ENCODE measurements around the gene C10orf67. TPM values are rescaled to one million over a fixed set of nuclear protein-coding genes. Genes with fewer than 3 reads are reported as not detected.

C10orf67 gene
- total and polyA plus RNA-seq, 2 of the 8 experiments (the other 6 are each of a cell fraction or from before 2014, with no cell fraction given) = 0.05 to 0.11 TPM

GRCh38 chr10:23202779-23203178 is 141.8 kb downstream of the C10orf67 start:
- Histone ChIP-seq H3K23me2 (ENCODE audit: low read depth, low read length) (peaks cover 5% of the 10 kb centered on the region; the same call in 1 of the 2 replicates), H2BK20ac (ENCODE audit: low read length) (no peak overlapping the region), H4K20me1 (replicated peaks in 1 of 2; ENCODE audit: control insufficient read depth in 1 of 2, insufficient read depth in 2 of 2, low read length in 2 of 2) (peaks cover 7 to 17% of the 10 kb centered on the region in 2 experiments), H3K9ac (replicated peaks in 1 of 4; ENCODE audit: extremely low read depth in 1 of 4, low read depth in 3 of 4, low read length in 3 of 4) (no peak overlapping the region), H3K79me2 (ENCODE audit: control insufficient read depth in 1 of 2, insufficient read depth in 2 of 2, low read length in 2 of 2) (no peaks in the 10 kb centered on the region), H2BK15ac (ENCODE audit: low read length) (no peak overlapping the region), H3K9me3 (ENCODE audit: insufficient read depth in 2 of 2, low read depth in 1 of 2, low read length in 1 of 2) (no peaks in the 10 kb centered on the region), H3K14ac (ENCODE audit: insufficient read length) (no peak overlapping the region), H3K4me3 (ENCODE audit: extremely low read depth in 1 of 4, insufficient read depth in 2 of 4, low read depth in 3 of 4, low read length in 4 of 4) (no peak overlapping the region), H2BK12ac (ENCODE audit: low read depth, low read length) (no peak overlapping the region), H3K23ac (ENCODE audit: insufficient read length) (no peak overlapping the region), H3K79me1 (ENCODE audit: low read depth, low read length) (no peaks in the 10 kb centered on the region), H2AFZ (ENCODE audit: low read length) (no peak overlapping the region), H3K4ac (replicated peaks; ENCODE audit: insufficient read length, low read depth, low read length) (no peak overlapping the region), H2AK5ac (ENCODE audit: low read depth, low read length) (no peak overlapping the region), H4K5ac (ENCODE audit: insufficient read length, low read depth, low read length) (no peak overlapping the region), H4K91ac (replicated peaks; ENCODE audit: insufficient read length, low read length) (no peak overlapping the region), H3K27me3 (replicated peaks in 1 of 4; ENCODE audit: control insufficient read depth in 3 of 4, extremely low read depth in 1 of 4, insufficient read depth in 3 of 4, low read length in 3 of 4) (peaks cover 68 to 82% (median 78%) of the 10 kb centered on the region in 4 experiments), H2BK120ac (replicated peaks; ENCODE audit: low read depth, low read length) (no peak overlapping the region), H3K27ac (ENCODE audit: low read depth, low read length) (no peak overlapping the region), H4K8ac (ENCODE audit: extremely low read depth, insufficient read depth, low read length) (no peak overlapping the region), H3K4me2 (ENCODE audit: insufficient read depth in 1 of 2, low read depth in 2 of 2, low read length in 2 of 2) (no peak overlapping the region), H3K4me1 (replicated peaks in 1 of 4; ENCODE audit: control insufficient read depth in 3 of 4, insufficient read depth in 4 of 4, low read length in 3 of 4) (peaks cover 0 to 25% (median 13%) of the 10 kb centered on the region in 4 experiments), H3K36me3 (ENCODE audit: control insufficient read depth in 2 of 4, insufficient read depth in 4 of 4, low read length in 3 of 4) (no peaks in the 10 kb centered on the region; a peak in 1 of 8 replicates), H3K56ac (replicated peaks; ENCODE audit: insufficient read length, low read depth, low read length) (no peak overlapping the region), H3K18ac (ENCODE audit: extremely low read depth, low read length) (no peak overlapping the region), H2BK5ac (ENCODE audit: low read depth, low read length) (no peak overlapping the region)
- DNase-seq (ENCODE audit: low read depth in 1 of 2, low spot score in 2 of 2) (no peak), FAIRE-seq (no peak)
- POLR2A ChIA-PET (ENCODE audit: partially characterized antibody) = no interaction called here
- TF ChIP-seq NANOG (IDR thresholded peaks at IDR 0.05; ENCODE audit: insufficient read depth, low read depth, low read length, poor library complexity, severe bottlenecking) = no peak
- TF ChIP-seq BRCA1 (IDR thresholded peaks at IDR 0.05; ENCODE audit: low read depth, low read length) = no peak
- no peak for TF ChIP-seq TAF1 (IDR thresholded peaks at IDR 0.05; ENCODE audit: low read depth, low read length)
- no peak for TF ChIP-seq SP4 (IDR thresholded peaks at IDR 0.05; ENCODE audit: low read length)
- CTCF ChIA-PET (ENCODE audit: partially characterized antibody) = interaction anchor here (0.6 to 3.9 kb wide), 4 partner anchors 10 to 497 kb away, joined by 3 to 16 read pairs (median 4); no protein-coding TSS in a partner anchor
- 22% methylated on average over 3 of the region's 3 CpGs; no CpG with 5 or more reads in 1 of the 2 experiments for WGBS, 2 experiments (ENCODE audit: extremely low coverage in 1 of 2, insufficient coverage in 1 of 2, insufficient read length in 1 of 2, insufficient replicate concordance in 2 of 2, low coverage in 1 of 2, low lambda C conversion rate in 2 of 2, missing lambda C conversion rate in 1 of 2)

Measured in H1 (cell line).